ENCODE data around the gene ZNRD2. TPM values are rescaled to one million over a fixed set of nuclear protein-coding genes. Genes with fewer than 3 reads are reported as not detected.

The ZNRD2 gene
- total RNA-seq, 1 donor from 2014 or later = 157 TPM

DNA sequence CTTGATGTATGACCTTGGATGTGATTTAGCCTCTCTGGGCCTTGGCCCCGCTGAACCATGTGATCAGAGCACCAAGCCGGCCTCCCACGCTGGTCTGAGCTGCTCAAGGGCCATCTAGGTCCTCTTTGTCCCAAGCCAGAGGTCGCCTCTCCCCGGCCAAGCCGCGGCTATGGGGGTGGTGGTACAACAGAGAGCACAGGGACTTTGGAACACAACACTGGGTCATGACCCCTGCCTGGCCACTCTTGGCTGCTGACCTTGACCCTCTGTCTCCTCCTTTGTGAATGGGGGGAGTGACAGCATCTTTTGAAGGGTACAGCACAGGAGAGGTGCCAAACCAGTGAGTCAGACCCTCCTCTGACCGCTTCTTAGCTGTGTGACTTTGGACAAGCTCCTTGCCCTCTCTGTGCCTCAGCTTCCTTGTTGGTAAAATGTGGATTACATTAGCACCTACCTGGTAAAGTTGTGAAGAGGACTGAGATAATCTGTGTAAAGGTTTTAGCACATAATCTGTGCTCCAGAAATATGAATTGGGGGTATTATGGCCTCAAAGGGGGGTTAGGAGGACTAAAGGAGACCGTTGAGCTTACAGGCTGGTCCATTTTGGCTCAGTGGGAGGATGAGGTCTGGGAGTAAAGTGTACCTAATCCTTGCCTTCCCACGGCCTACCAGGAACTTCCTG is 40.7 kb upstream of the ZNRD2 start:
- intact Hi-C loops (cut with DNase I) = loop anchor here (5.0 kb wide), 1 partner anchor 83 kb away; the partner anchor contains the start of gene MAP3K11
- Histone ChIP-seq H3K4me3 (no peak overlapping the region), H3K27me3 (no peaks in the 10 kb centered on the region), H3K9me3 (no peaks in the 10 kb centered on the region), H3K4me1 (peaks cover 10 to 12% of the 10 kb centered on the region in 2 donors), H3K36me3 (peaks cover 67 to 70% of the 10 kb centered on the region in 2 donors), H3K27ac (no peak overlapping the region)
- no peak for DNase-seq (ENCODE audit: low spot score in 2 of 2)
- TF ChIP-seq, protein P1, sequence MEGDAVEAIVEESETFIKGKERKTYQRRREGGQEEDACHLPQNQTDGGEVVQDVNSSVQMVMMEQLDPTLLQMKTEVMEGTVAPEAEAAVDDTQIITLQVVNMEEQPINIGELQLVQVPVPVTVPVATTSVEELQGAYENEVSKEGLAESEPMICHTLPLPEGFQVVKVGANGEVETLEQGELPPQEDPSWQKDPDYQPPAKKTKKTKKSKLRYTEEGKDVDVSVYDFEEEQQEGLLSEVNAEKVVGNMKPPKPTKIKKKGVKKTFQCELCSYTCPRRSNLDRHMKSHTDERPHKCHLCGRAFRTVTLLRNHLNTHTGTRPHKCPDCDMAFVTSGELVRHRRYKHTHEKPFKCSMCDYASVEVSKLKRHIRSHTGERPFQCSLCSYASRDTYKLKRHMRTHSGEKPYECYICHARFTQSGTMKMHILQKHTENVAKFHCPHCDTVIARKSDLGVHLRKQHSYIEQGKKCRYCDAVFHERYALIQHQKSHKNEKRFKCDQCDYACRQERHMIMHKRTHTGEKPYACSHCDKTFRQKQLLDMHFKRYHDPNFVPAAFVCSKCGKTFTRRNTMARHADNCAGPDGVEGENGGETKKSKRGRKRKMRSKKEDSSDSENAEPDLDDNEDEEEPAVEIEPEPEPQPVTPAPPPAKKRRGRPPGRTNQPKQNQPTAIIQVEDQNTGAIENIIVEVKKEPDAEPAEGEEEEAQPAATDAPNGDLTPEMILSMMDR (IDR thresholded peaks at IDR 0.05) = no peak

GRCh38 chr11:65530157-65530496 is 40.1 kb upstream of the ZNRD2 start:
- no peak overlapping the region for H3K27ac ChIP-seq
- TF ChIP-seq, protein P1 (IDR thresholded peaks at IDR 0.05) = no peak
- no peaks in the 10 kb centered on the region for H3K27me3 ChIP-seq
- H3K4me3 ChIP-seq = no peak overlapping the region
- intact Hi-C loops (cut with DNase I) = no loop called here
- no peak for DNase-seq (ENCODE audit: low spot score in 2 of 2)
- H3K36me3 ChIP-seq = peaks cover 68 to 71% of the 10 kb centered on the region in 2 donors
- no peaks in the 10 kb centered on the region for H3K9me3 ChIP-seq
- peaks cover 10 to 12% of the 10 kb centered on the region in 2 donors for H3K4me1 ChIP-seq

GRCh38 chr11:65532388-65533064 is 37.8 kb upstream of the ZNRD2 start:
- intact Hi-C loops (cut with DNase I) = no loop called here
- H3K27ac ChIP-seq = no peak overlapping the region

DNA sequence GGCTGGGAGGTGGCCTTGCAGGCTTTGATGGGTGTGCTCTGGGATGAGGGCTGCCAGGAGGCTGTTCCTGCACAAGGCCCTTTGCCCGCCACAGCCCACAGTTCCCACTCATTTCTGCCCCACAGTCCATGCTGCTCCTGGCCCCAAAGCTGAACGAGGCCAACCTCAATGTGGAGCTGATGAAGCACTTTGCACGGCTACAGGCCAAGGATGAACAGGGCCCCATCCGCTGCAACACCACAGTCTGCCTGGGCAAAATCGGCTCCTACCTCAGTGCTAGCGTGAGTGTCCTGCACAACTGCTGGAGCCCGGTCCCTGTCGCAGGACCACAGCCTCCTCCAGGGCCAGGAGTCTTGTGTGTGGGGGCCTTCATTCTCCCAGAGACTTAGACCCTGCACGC is 35.2 kb upstream of the ZNRD2 start:
- peaks cover 64 to 82% of the 10 kb centered on the region in 2 donors for H3K36me3 ChIP-seq
- intact Hi-C loops (cut with DNase I) = no loop called here
- DNase-seq (ENCODE audit: low spot score in 2 of 2) = no peak
- no peaks in the 10 kb centered on the region for H3K9me3 ChIP-seq
- no peak overlapping the region for H3K27ac ChIP-seq
- no peak overlapping the region for H3K4me3 ChIP-seq
- H3K4me1 ChIP-seq = peaks cover 6 to 7% of the 10 kb centered on the region in 2 donors
- TF ChIP-seq, protein P1 (IDR thresholded peaks at IDR 0.05) = no peak
- H3K27me3 ChIP-seq = no peaks in the 10 kb centered on the region

More at GRCh38 chr11:65532388-65533064, 37.8 kb upstream of the ZNRD2 start:
- no peaks in the 10 kb centered on the region for H3K4me1 ChIP-seq
- no peaks in the 10 kb centered on the region for H3K27me3 ChIP-seq
- no peaks in the 10 kb centered on the region for H3K9me3 ChIP-seq
- no peak for DNase-seq (ENCODE audit: low spot score in 2 of 2)
- no peak overlapping the region for H3K4me3 ChIP-seq
- peaks cover 76 to 80% of the 10 kb centered on the region in 2 donors for H3K36me3 ChIP-seq
- TF ChIP-seq, protein P1 (IDR thresholded peaks at IDR 0.05) = no peak

DNA sequence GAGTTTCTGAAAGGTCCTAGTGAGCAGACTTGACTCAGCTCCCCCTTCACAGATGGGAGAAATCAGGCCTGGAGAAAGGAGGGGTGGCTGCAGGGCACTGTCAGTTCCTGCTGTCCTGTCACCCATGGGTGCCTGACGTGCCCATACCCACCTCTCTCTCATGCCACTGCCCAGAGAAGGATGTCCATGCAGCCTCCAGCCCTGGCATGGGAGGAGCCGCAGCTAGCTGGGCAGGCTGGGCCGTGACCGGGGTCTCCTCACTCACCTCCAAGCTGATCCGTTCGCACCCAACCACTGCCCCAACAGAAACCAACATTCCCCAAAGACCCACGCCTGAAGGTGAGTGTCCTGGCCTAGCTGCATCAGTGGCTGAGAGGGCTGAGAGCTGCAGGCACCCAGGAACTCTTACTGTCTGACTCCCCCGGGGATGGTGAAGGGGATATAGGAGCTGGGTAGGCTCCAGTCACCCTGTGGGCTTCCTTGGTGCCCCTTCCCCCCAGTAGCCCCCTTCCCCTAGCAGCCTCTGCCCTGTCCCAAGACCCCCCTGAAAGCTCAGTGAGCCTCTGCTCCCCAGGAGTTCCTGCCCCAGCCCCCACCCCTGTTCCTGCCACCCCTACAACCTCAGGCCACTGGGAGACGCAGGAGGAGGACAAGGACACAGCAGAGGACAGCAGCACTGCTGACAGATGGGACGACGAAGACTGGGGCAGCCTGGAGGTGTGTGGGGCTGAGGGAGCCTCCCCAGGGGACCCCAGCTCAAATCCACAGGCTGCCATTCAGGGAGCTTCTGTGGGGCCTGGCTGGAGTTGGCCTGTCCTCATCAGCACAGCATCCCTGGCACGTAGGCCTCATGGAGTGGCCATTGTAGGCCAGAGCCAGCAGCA is 33.6 kb upstream of the ZNRD2 start:
- Histone ChIP-seq H3K27me3 (no peaks in the 10 kb centered on the region), H3K4me1 (peaks cover 14 to 18% of the 10 kb centered on the region in 2 donors), H3K36me3 (peaks cover 52 to 66% of the 10 kb centered on the region in 2 donors), H3K9me3 (no peaks in the 10 kb centered on the region), H3K4me3 (no peak overlapping the region), H3K27ac (peak overlapping the region in 1 of 2 donors; percentile 29)
- no peak for DNase-seq (ENCODE audit: low spot score in 2 of 2)
- TF ChIP-seq, protein P1 (IDR thresholded peaks at IDR 0.05) = no peak
- intact Hi-C loops (cut with DNase I) = no loop called here

All from ascending aorta (tissue), 2 donors.